ENCODE measurements around the gene SLC10A4.

Gene SLC10A4

GRCh38 chr4:48503233-48504025, 20.3 kb downstream of the SLC10A4 start:
- no peaks in the 10 kb centered on the region for H3K9me3 ChIP-seq (ENCODE audit: control insufficient read depth, insufficient read depth, low read length)
- no peak for DNase-seq (ENCODE audit: low read depth, low spot score)
- no peaks in the 10 kb centered on the region for H3K27me3 ChIP-seq (ENCODE audit: control insufficient read depth, insufficient read depth, low read length)
- H3K4me3 ChIP-seq (ENCODE audit: low read length): no peak overlapping the region
- no peaks in the 10 kb centered on the region for H3K36me3 ChIP-seq (ENCODE audit: control insufficient read depth, insufficient read depth, low read length)
- no peaks in the 10 kb centered on the region for H3K4me1 ChIP-seq (ENCODE audit: control insufficient read depth, insufficient read depth, low read length)
- WGBS (ENCODE audit: insufficient coverage, insufficient read length): no CpG with 5 or more reads among the region's 4 CpGs
- H3K27ac ChIP-seq (ENCODE audit: low read length): no peak overlapping the region

GRCh38 chr4:48504026-48504330, 20.8 kb downstream of the SLC10A4 start:
- no peaks in the 10 kb centered on the region for H3K36me3 ChIP-seq (ENCODE audit: control insufficient read depth, insufficient read depth, low read length)
- no peak overlapping the region for H3K4me3 ChIP-seq (ENCODE audit: low read length)
- WGBS (ENCODE audit: insufficient coverage, insufficient read length): no CpG with 5 or more reads among the region's 2 CpGs
- H3K9me3 ChIP-seq (ENCODE audit: control insufficient read depth, insufficient read depth, low read length): no peaks in the 10 kb centered on the region
- H3K27ac ChIP-seq (ENCODE audit: low read length): no peak overlapping the region
- DNase-seq (ENCODE audit: low read depth, low spot score): no peak
- H3K27me3 ChIP-seq (ENCODE audit: control insufficient read depth, insufficient read depth, low read length): no peaks in the 10 kb centered on the region
- no peaks in the 10 kb centered on the region for H3K4me1 ChIP-seq (ENCODE audit: control insufficient read depth, insufficient read depth, low read length)

GRCh38 chr4:48504352-48504751, 21.2 kb downstream of the SLC10A4 start:
- Histone ChIP-seq H3K27me3 (ENCODE audit: control insufficient read depth, insufficient read depth, low read length) (no peaks in the 10 kb centered on the region), H3K27ac (ENCODE audit: low read length) (no peak overlapping the region), H3K4me3 (ENCODE audit: low read length) (no peak overlapping the region), H3K9me3 (ENCODE audit: control insufficient read depth, insufficient read depth, low read length) (no peaks in the 10 kb centered on the region), H3K36me3 (ENCODE audit: control insufficient read depth, insufficient read depth, low read length) (0 out of 2 replicates have a peak, but pooled peaks cover under 1% of the 10 kb centered on the region), H3K4me1 (ENCODE audit: control insufficient read depth, insufficient read depth, low read length) (no peaks in the 10 kb centered on the region)
- no CpG with 5 or more reads among the region's 1 CpG for WGBS (ENCODE audit: insufficient coverage, insufficient read length)
- no peak for DNase-seq (ENCODE audit: low read depth, low spot score)

DNA sequence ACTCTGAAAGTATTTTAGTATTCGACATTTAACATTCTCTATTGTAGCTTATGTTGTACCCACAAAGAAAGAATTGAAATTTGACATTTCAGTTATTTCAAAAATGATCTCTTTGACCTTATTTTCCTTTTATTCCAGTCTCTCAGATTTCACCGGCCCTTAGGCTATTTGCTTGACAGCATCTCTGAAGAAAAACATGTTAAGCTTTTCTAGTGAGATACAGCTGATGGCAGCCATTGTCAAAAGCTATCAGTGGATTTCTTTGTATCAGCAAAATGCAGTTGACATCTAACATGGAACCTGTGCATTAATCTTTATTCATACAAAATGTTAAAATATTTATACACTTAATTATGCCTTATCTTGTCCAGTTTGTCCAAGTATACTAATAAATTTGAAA, 23.6 kb downstream of the SLC10A4 start:
- Histone ChIP-seq H3K36me3 (ENCODE audit: control insufficient read depth, insufficient read depth, low read length) (peaks cover 6% of the 10 kb centered on the region; the same call in 1 of the 2 replicates), H3K4me3 (ENCODE audit: low read length) (no peak overlapping the region), H3K4me1 (ENCODE audit: control insufficient read depth, insufficient read depth, low read length) (no peaks in the 10 kb centered on the region), H3K27me3 (ENCODE audit: control insufficient read depth, insufficient read depth, low read length) (no peaks in the 10 kb centered on the region), H3K27ac (ENCODE audit: low read length) (no peak overlapping the region), H3K9me3 (ENCODE audit: control insufficient read depth, insufficient read depth, low read length) (no peaks in the 10 kb centered on the region)
- WGBS (ENCODE audit: insufficient coverage, insufficient read length): no CpG with 5 or more reads among the region's 2 CpGs
- DNase-seq (ENCODE audit: low read depth, low spot score): no peak

- DNase-seq (ENCODE audit: low read depth, low spot score): no peak
- peaks cover 8% of the 10 kb centered on the region; the same call in 1 of the 2 replicates for H3K36me3 ChIP-seq (ENCODE audit: control insufficient read depth, insufficient read depth, low read length)
- H3K27ac ChIP-seq (ENCODE audit: low read length): no peak overlapping the region
- no peak overlapping the region for H3K4me3 ChIP-seq (ENCODE audit: low read length)
- H3K27me3 ChIP-seq (ENCODE audit: control insufficient read depth, insufficient read depth, low read length): no peaks in the 10 kb centered on the region
- H3K4me1 ChIP-seq (ENCODE audit: control insufficient read depth, insufficient read depth, low read length): no peaks in the 10 kb centered on the region
- no peaks in the 10 kb centered on the region for H3K9me3 ChIP-seq (ENCODE audit: control insufficient read depth, insufficient read depth, low read length)
Measured at GRCh38 chr4:48509543-48509942, 26.4 kb downstream of the SLC10A4 start.

- H3K27ac ChIP-seq (ENCODE audit: low read length): no peak overlapping the region
- H3K27me3 ChIP-seq (ENCODE audit: control insufficient read depth, insufficient read depth, low read length): no peaks in the 10 kb centered on the region
- no peak overlapping the region for H3K4me3 ChIP-seq (ENCODE audit: low read length)
- no peaks in the 10 kb centered on the region for H3K9me3 ChIP-seq (ENCODE audit: control insufficient read depth, insufficient read depth, low read length)
- no peaks in the 10 kb centered on the region for H3K4me1 ChIP-seq (ENCODE audit: control insufficient read depth, insufficient read depth, low read length)
- no peak for DNase-seq (ENCODE audit: low read depth, low spot score)
- whole genome bisulfite sequencing (ENCODE audit: insufficient coverage, insufficient read length): no CpG with 5 or more reads among the region's 3 CpGs
- peaks cover 7% of the 10 kb centered on the region; the same call in 1 of the 2 replicates for H3K36me3 ChIP-seq (ENCODE audit: control insufficient read depth, insufficient read depth, low read length)
Measured at GRCh38 chr4:48518143-48518542, 35.0 kb downstream of the SLC10A4 start.

DNA sequence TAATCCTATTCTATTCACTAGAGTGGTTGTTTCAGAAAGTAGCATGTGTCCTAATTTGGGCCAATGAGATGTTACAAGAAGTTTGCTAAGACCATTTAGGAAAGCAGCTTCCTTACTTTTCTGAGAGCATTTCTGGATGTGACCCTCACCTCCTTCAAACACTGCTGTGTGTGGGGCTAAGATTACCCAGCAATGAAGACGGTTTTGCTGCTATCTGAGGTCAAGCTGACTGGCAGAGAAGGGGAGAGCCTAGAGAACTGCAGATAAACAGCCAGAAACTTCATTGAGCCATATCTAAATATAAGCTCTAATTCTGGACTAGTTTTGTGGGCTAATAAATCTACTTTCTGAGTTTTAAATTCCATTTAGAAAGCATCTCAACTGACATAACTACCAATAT, 43.3 kb downstream of the SLC10A4 start:
- no peak overlapping the region for H3K4me3 ChIP-seq (ENCODE audit: low read length)
- H3K27ac ChIP-seq (ENCODE audit: low read length): no peak overlapping the region
- no peak for DNase-seq (ENCODE audit: low read depth, low spot score)
- H3K36me3 ChIP-seq (ENCODE audit: control insufficient read depth, insufficient read depth, low read length): peaks cover 10% of the 10 kb centered on the region; the same call in 1 of the 2 replicates
- no peaks in the 10 kb centered on the region for H3K9me3 ChIP-seq (ENCODE audit: control insufficient read depth, insufficient read depth, low read length)
- H3K4me1 ChIP-seq (ENCODE audit: control insufficient read depth, insufficient read depth, low read length): no peaks in the 10 kb centered on the region
- H3K27me3 ChIP-seq (ENCODE audit: control insufficient read depth, insufficient read depth, low read length): no peaks in the 10 kb centered on the region
- no CpG with 5 or more reads among the region's 1 CpG for WGBS (ENCODE audit: insufficient coverage, insufficient read length)

- Histone ChIP-seq H3K4me3 (ENCODE audit: low read length) (no peak overlapping the region), H3K36me3 (ENCODE audit: control insufficient read depth, insufficient read depth, low read length) (peaks cover 2% of the 10 kb centered on the region; the same call in 1 of the 2 replicates), H3K27me3 (ENCODE audit: control insufficient read depth, insufficient read depth, low read length) (no peaks in the 10 kb centered on the region), H3K9me3 (ENCODE audit: control insufficient read depth, insufficient read depth, low read length) (no peaks in the 10 kb centered on the region), H3K4me1 (ENCODE audit: control insufficient read depth, insufficient read depth, low read length) (no peaks in the 10 kb centered on the region), H3K27ac (ENCODE audit: low read length) (no peak overlapping the region)
- no peak for DNase-seq (ENCODE audit: low read depth, low spot score)
Measured at GRCh38 chr4:48538358-48538757, 55.2 kb downstream of the SLC10A4 start.

All from iPS DF 6.9 (cell line).